Adrenal gland (tissue), 12 donors: ENCODE data around the gene GASK1A. TPM values are rescaled to one million over a fixed set of nuclear protein-coding genes. Genes with fewer than 3 reads are reported as not detected.

ENCODE experiments used
- DNase-seq, 7 donors: peaks; one replicate each; pipeline ENCODE4 v3.0.0-alpha.2; 2019 to 2020
- H3K27ac ChIP-seq, 5 donors: fragments of 200-600 bp; sonication (generic) in 4 of 5; 1 replicate in 3 of 5; 2 replicates in 2 of 5; pipeline versions ENCODE4 v1.5.1 to v1.8.0; 2016 to 2020; ENCODE audit warnings: mild to moderate bottlenecking in 1 of 5
- H3K27me3 ChIP-seq: fragments of 200-600 bp; 2 replicates; pipeline ENCODE4 v1.8.0; 2021
- H3K36me3 ChIP-seq, 2 donors: fragments of 200-600 bp; replicated peaks in 1 of 2; 1 replicate in 1 of 2; 2 replicates in 1 of 2; pipeline versions ENCODE4 v1.5.1 to v1.8.0; 2018 to 2022
- H3K4me1 ChIP-seq, 2 donors: fragments of 200-600 bp; replicated peaks in 1 of 2; 1 replicate in 1 of 2; 2 replicates in 1 of 2; pipeline versions ENCODE4 v1.5.1 to v1.8.0; 2018 to 2021
- H3K4me3 ChIP-seq, 4 donors: fragments of 200-600 bp; sonication (generic) in 3 of 4; one replicate each; pipeline ENCODE4 v1.5.1; 2016 to 2018
- H3K9me3 ChIP-seq, 3 donors: fragments of 200-600 bp; sonication (generic) in 1 of 3; replicated peaks in 1 of 3; 1 replicate in 2 of 3; 2 replicates in 1 of 3; pipeline versions ENCODE4 v1.5.1 to v1.8.0; 2016 to 2021
- POLR2A ChIP-seq, 2 donors: fragments of 450-650 bp; IDR thresholded peaks; one replicate each; pipeline ENCODE4 v1.6.1; 2017; ENCODE audit warnings: antibody characterized with exemption in 2 of 2, mild to moderate bottlenecking in 2 of 2, moderate library complexity in 1 of 2
- WGBS, 4 donors: extraction: QIAGEN DNeasy Blood & Tissue Kit in 2 of 4; methylation state at CpG; one replicate each; pipeline versions ENCODE4 v1.1.5 to v1.1.7; 2013 to 2017; 5-methylcytosine and 5-hydroxymethylcytosine counted together
- intact Hi-C, 2 donors: fragments of 100-400 bp; cut with DNase I; formaldehyde crosslinking; loops; one replicate each; pipeline versions ENCODE4 v1.14.1 to v1.15.0; 2022 to 2023
- polyA plus RNA-seq, 3 donors: library from polyadenylated mRNA; stranded (reverse); fragments of 200-250 nt in 2 of 3; fragments of 350-450 nt in 1 of 3; fragmentation: Illumina TruSeq in 1 of 3; extraction: RNeasy Lipid Tissue Mini Kit (QIAGEN cat#74804) in 1 of 3; gene quantifications; one replicate each; pipeline ENCODE4 v1.2.3, GENCODE V29; 2013 to 2014
- total RNA-seq, 9 donors: library from RNA; depleted of rRNA in 4 of 9; stranded (reverse); fragments of >200 nt in 4 of 9; fragments of 120-200 nt in 1 of 9; fragmentation: NEBNext Ultra II Directional in 1 of 9; extraction: Animal tissue kit (Norgen Biotek cat#: 25700) in 1 of 9; gene quantifications; one replicate each; pipeline versions ENCODE4 v1.1.0 to v1.2.4, GENCODE V29; 2013 to 2023
- TF ChIP-seq, protein P1 (sequence below), 6 experiments: fragments of 450-650 bp in 4 of 6; fragments of 200-600 bp in 2 of 6; sonication (generic) in 1 of 6; IDR thresholded peaks; 1 replicate in 5 of 6; 2 replicates in 1 of 6; pipeline versions ENCODE4 v1.5.1 to v1.8.0; 2016 to 2021; ENCODE audit warnings: antibody characterized with exemption in 6 of 6, mild to moderate bottlenecking in 2 of 6, moderate library complexity in 1 of 6
- donor health status: healthy with polysubstance abuse.
- donor health status: Bipolar disorder and iron deficiency.
- donor health status: DM: yes; HTN: yes; CAD: no.
- donor health status: DM: no; HTN: no; CAD: no.
- donor health status: DM: no; HTN: no; CAD: no.
- donor health status: DM: yes; HTN: yes; CAD: no.

Gene GASK1A
- total and polyA plus RNA-seq, 12 donors, result 1.5 to 15.5 (median 4.5) TPM

GRCh38 chr3:43032646-43033628 is 53.8 kb downstream of the GASK1A start:
- TF ChIP-seq POLR2A (IDR thresholded peaks at IDR 0.05), result no peak
- TF ChIP-seq, protein P1, sequence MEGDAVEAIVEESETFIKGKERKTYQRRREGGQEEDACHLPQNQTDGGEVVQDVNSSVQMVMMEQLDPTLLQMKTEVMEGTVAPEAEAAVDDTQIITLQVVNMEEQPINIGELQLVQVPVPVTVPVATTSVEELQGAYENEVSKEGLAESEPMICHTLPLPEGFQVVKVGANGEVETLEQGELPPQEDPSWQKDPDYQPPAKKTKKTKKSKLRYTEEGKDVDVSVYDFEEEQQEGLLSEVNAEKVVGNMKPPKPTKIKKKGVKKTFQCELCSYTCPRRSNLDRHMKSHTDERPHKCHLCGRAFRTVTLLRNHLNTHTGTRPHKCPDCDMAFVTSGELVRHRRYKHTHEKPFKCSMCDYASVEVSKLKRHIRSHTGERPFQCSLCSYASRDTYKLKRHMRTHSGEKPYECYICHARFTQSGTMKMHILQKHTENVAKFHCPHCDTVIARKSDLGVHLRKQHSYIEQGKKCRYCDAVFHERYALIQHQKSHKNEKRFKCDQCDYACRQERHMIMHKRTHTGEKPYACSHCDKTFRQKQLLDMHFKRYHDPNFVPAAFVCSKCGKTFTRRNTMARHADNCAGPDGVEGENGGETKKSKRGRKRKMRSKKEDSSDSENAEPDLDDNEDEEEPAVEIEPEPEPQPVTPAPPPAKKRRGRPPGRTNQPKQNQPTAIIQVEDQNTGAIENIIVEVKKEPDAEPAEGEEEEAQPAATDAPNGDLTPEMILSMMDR (IDR thresholded peaks at IDR 0.05), result no peak
- no peaks in the 10 kb centered on the region for H3K36me3 ChIP-seq
- 91 to 96% (median 94%) methylated on average over 9 to 23 of the region's 23 CpGs for WGBS, 4 donors
- H3K9me3 ChIP-seq, result no peaks in the 10 kb centered on the region
- intact Hi-C loops, result no loop called here
- H3K4me3 ChIP-seq, result no peak overlapping the region
- H3K27ac ChIP-seq, result no peak overlapping the region
- peak in 1 of 7 donors; percentile 42 for DNase-seq
- H3K27me3 ChIP-seq, result no peaks in the 10 kb centered on the region
- H3K4me1 ChIP-seq, result no peaks in the 10 kb centered on the region

DNA sequence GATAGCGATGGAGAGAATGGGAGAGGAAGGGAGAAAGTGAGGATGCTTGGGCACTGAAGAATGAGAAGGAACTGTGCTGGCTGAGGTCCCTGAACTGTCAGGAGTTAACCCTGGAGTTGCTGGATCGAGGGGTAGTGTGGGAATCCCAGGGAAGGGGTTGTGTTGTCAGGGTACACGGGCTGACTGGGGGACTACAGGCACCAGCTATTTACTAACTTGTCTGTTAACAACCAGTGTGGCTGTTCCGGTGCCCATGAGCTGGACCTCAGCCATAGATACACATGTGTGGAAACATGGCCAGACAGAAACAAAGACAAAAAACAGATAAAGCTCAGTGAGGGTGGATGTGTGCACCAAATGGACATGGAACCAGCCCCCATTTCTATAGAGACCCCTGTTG is 55.1 kb downstream of the GASK1A start:
- intact Hi-C loops, result no loop called here
- no peaks in the 10 kb centered on the region for H3K36me3 ChIP-seq
- 82 to 85% (median 84%) methylated on average over 4 of the region's 4 CpGs for WGBS, 4 donors
- H3K4me3 ChIP-seq, result no peak overlapping the region
- peak in 1 of 7 donors; percentile 23 for DNase-seq
- no peaks in the 10 kb centered on the region for H3K27me3 ChIP-seq
- H3K27ac ChIP-seq, result no peak overlapping the region
- no peaks in the 10 kb centered on the region for H3K9me3 ChIP-seq
- TF ChIP-seq POLR2A (IDR thresholded peaks at IDR 0.05), result no peak
- TF ChIP-seq, protein P1 (IDR thresholded peaks at IDR 0.05), result no peak
- no peaks in the 10 kb centered on the region for H3K4me1 ChIP-seq

GRCh38 chr3:43034911-43035310 is 55.8 kb downstream of the GASK1A start:
- DNase-seq, result peak in 1 of 7 donors; percentile 28
- intact Hi-C loops, result no loop called here

GRCh38 chr3:43035801-43036365 is 56.8 kb downstream of the GASK1A start:
- intact Hi-C loops, result no loop called here
- peak in 1 of 7 donors; percentile 25 for DNase-seq
- no peak for TF ChIP-seq POLR2A (IDR thresholded peaks at IDR 0.05)
- TF ChIP-seq, protein P1 (IDR thresholded peaks at IDR 0.05), result no peak
- no peak overlapping the region for H3K4me3 ChIP-seq
- no peak overlapping the region for H3K27ac ChIP-seq
- H3K36me3 ChIP-seq, result no peaks in the 10 kb centered on the region
- no peaks in the 10 kb centered on the region for H3K9me3 ChIP-seq
- H3K27me3 ChIP-seq, result no peaks in the 10 kb centered on the region
- no peaks in the 10 kb centered on the region for H3K4me1 ChIP-seq
- 80 to 94% (median 87%) methylated on average over 2 to 5 of the region's 5 CpGs for WGBS, 4 donors

More at GRCh38 chr3:43034911-43035310, 55.8 kb downstream of the GASK1A start:
- H3K36me3 ChIP-seq, result no peaks in the 10 kb centered on the region
- H3K27ac ChIP-seq, result no peak overlapping the region
- H3K9me3 ChIP-seq, result no peaks in the 10 kb centered on the region
- 94 to 98% (median 94%) methylated on average over 4 of the region's 4 CpGs for WGBS, 4 donors
- no peaks in the 10 kb centered on the region for H3K27me3 ChIP-seq
- no peak overlapping the region for H3K4me3 ChIP-seq
- no peak for TF ChIP-seq POLR2A (IDR thresholded peaks at IDR 0.05)
- TF ChIP-seq, protein P1 (IDR thresholded peaks at IDR 0.05), result no peak
- H3K4me1 ChIP-seq, result no peaks in the 10 kb centered on the region
